ENCODE data around the gene DCTN1.

Gene DCTN1

GRCh38 chr2:74384051-74384450 is 3.9 kb upstream of the DCTN1 start:
- Histone ChIP-seq H3K4me3 (ENCODE audit: low read depth, low read length) (no peak overlapping the region), H3K27me3 (replicated peaks) (no peaks in the 10 kb centered on the region), H3K27ac (no peak overlapping the region), H3K36me3 (replicated peaks) (peaks cover 2% of the 10 kb centered on the region)
- no peak for TF ChIP-seq CTCF (IDR thresholded peaks at IDR 0.05; ENCODE audit: low read depth, low read length, missing control alignments)
- in situ Hi-C loops (cut with HindIII; ENCODE audit: low pct_ligation_motif_present, low sequenced_read_pairs) = no loop called here
- DNase-seq = no peak

- no peak for TF ChIP-seq CTCF (IDR thresholded peaks at IDR 0.05; ENCODE audit: low read depth, low read length, missing control alignments)
- no peaks in the 10 kb centered on the region for H3K27me3 ChIP-seq (replicated peaks)
- peak overlapping the region; percentile 3 for H3K27ac ChIP-seq
- in situ Hi-C loops (cut with HindIII; ENCODE audit: low pct_ligation_motif_present, low sequenced_read_pairs) = no loop called here
- H3K4me3 ChIP-seq (ENCODE audit: low read depth, low read length) = no peak overlapping the region
- peaks cover 2% of the 10 kb centered on the region for H3K36me3 ChIP-seq (replicated peaks)
- peak; percentile 41 for DNase-seq
Measured at GRCh38 chr2:74383254-74383653, 3.1 kb upstream of the DCTN1 start.

GRCh38 chr2:74381751-74382150 is 1.6 kb upstream of the DCTN1 start:
- Histone ChIP-seq H3K27ac (no peak overlapping the region), H3K4me3 (ENCODE audit: low read depth, low read length) (no peak overlapping the region), H3K27me3 (replicated peaks) (no peaks in the 10 kb centered on the region), H3K36me3 (replicated peaks) (peaks cover 12% of the 10 kb centered on the region)
- no peak for DNase-seq
- no peak for TF ChIP-seq CTCF (IDR thresholded peaks at IDR 0.05; ENCODE audit: low read depth, low read length, missing control alignments)
- in situ Hi-C loops (cut with HindIII; ENCODE audit: low pct_ligation_motif_present, low sequenced_read_pairs) = no loop called here

GRCh38 chr2:74378007-74378406 is 2.1 kb downstream of the DCTN1 start:
- no peak for DNase-seq
- in situ Hi-C loops (cut with HindIII; ENCODE audit: low pct_ligation_motif_present, low sequenced_read_pairs) = no loop called here

GRCh38 chr2:74375838-74376237 is 4.3 kb downstream of the DCTN1 start:
- no peak for DNase-seq
- Histone ChIP-seq H3K27me3 (replicated peaks) (no peaks in the 10 kb centered on the region), H3K27ac (no peak overlapping the region), H3K36me3 (replicated peaks) (peaks cover 31% of the 10 kb centered on the region), H3K4me3 (ENCODE audit: low read depth, low read length) (no peak overlapping the region)
- no peak for TF ChIP-seq CTCF (IDR thresholded peaks at IDR 0.05; ENCODE audit: low read depth, low read length, missing control alignments)
- in situ Hi-C loops (cut with HindIII; ENCODE audit: low pct_ligation_motif_present, low sequenced_read_pairs) = no loop called here

More at GRCh38 chr2:74378007-74378406, 2.1 kb downstream of the DCTN1 start:
- Histone ChIP-seq H3K36me3 (replicated peaks) (peaks cover 24% of the 10 kb centered on the region), H3K4me3 (ENCODE audit: low read depth, low read length) (no peak overlapping the region), H3K27ac (no peak overlapping the region), H3K27me3 (replicated peaks) (no peaks in the 10 kb centered on the region)
- no peak for TF ChIP-seq CTCF (IDR thresholded peaks at IDR 0.05; ENCODE audit: low read depth, low read length, missing control alignments)

- H3K36me3 ChIP-seq (replicated peaks) = peaks cover 42% of the 10 kb centered on the region
- in situ Hi-C loops (cut with HindIII; ENCODE audit: low pct_ligation_motif_present, low sequenced_read_pairs) = no loop called here
- H3K27me3 ChIP-seq (replicated peaks) = no peaks in the 10 kb centered on the region
- TF ChIP-seq CTCF (IDR thresholded peaks at IDR 0.05; ENCODE audit: low read depth, low read length, missing control alignments) = no peak
- peak overlapping the region; percentile 41 for H3K4me3 ChIP-seq (ENCODE audit: low read depth, low read length)
- DNase-seq = peak; percentile 63
- no peak overlapping the region for H3K27ac ChIP-seq
Measured at GRCh38 chr2:74374509-74375205, 5.5 kb downstream of the DCTN1 start.

Data from brain microvascular endothelial cell (primary cell).